Astrocyte (in vitro differentiated cells and primary cell): ENCODE data around the gene ABCC4. TPM values are rescaled to one million over a fixed set of nuclear protein-coding genes. Genes with fewer than 3 reads are reported as not detected.
A peak's percentile ranks its signal among the peaks of the same experiment; 100 is the strongest.

Experiments
- DNase-seq: peaks from one replicate; pipeline ENCODE4 v3.0.0-alpha.2; 2010; ENCODE audit warnings: low read depth
- FAIRE-seq: peaks from 2 replicates; lab custom pipeline; 2011; peaks lifted over from hg19 to GRCh38; lab: Jason Lieb, UNC
- H2AFZ ChIP-seq: 2 replicates; pipeline ENCODE4 v1.6.0; 2012; ENCODE audit warnings: low read depth, low read length, inconsistent platforms
- H3K27ac ChIP-seq: 2 replicates; pipeline ENCODE4 v1.5.1; 2011; ENCODE audit warnings: low read depth, low read length, inconsistent platforms
- H3K27me3 ChIP-seq: 2 replicates; pipeline ENCODE4 v1.6.0; 2011; ENCODE audit warnings: low read length, inconsistent platforms; ENCODE audit not compliant: insufficient read depth
- H3K36me3 ChIP-seq: 2 replicates; pipeline ENCODE4 v1.5.1; 2011; ENCODE audit warnings: low read length, inconsistent platforms; ENCODE audit not compliant: insufficient read depth
- H3K4me1 ChIP-seq: 2 replicates; pipeline ENCODE4 v1.5.1; 2011; ENCODE audit warnings: low read length, inconsistent platforms; ENCODE audit not compliant: insufficient read depth
- H3K4me2 ChIP-seq: 2 replicates; pipeline ENCODE4 v1.6.0; 2012; ENCODE audit warnings: low read length, inconsistent platforms
- H3K4me3 ChIP-seq: 2 replicates; pipeline ENCODE4 v1.5.1; 2011; ENCODE audit warnings: low read depth, mild to moderate bottlenecking, low read length, inconsistent platforms; ENCODE audit not compliant: insufficient read depth
- H3K79me2 ChIP-seq: 2 replicates; pipeline ENCODE4 v1.6.0; 2012; ENCODE audit warnings: mild to moderate bottlenecking, low read length, inconsistent platforms; ENCODE audit not compliant: insufficient read depth
- H3K9ac ChIP-seq: 2 replicates; pipeline ENCODE4 v1.6.0; 2012; ENCODE audit warnings: mild to moderate bottlenecking, low read length, inconsistent platforms
- H3K9me3 ChIP-seq: 2 replicates; pipeline ENCODE4 v1.5.1; 2012; ENCODE audit warnings: low read depth, mild to moderate bottlenecking, low read length, inconsistent platforms; ENCODE audit not compliant: insufficient read depth
- H4K20me1 ChIP-seq: 2 replicates; pipeline ENCODE4 v1.6.0; 2012; ENCODE audit warnings: low read length, inconsistent platforms; ENCODE audit not compliant: insufficient read depth
- H3K27ac Mint-ChIP-seq: one replicate; pipeline ENCODE4 v1.8.0; 2021; ENCODE audit warnings: mild to moderate bottlenecking, mixed read lengths; ENCODE audit not compliant: unreplicated experiment
- H3K27me3 Mint-ChIP-seq: one replicate; pipeline ENCODE4 v1.8.0; 2021; ENCODE audit warnings: low read depth, mixed read lengths; ENCODE audit not compliant: unreplicated experiment
- H3K36me3 Mint-ChIP-seq: one replicate; pipeline ENCODE4 v1.8.0; 2021; ENCODE audit warnings: low read depth, mixed read lengths; ENCODE audit not compliant: unreplicated experiment
- H3K4me1 Mint-ChIP-seq: one replicate; pipeline ENCODE4 v1.8.0; 2021; ENCODE audit warnings: low read depth, mixed read lengths; ENCODE audit not compliant: unreplicated experiment
- H3K4me3 Mint-ChIP-seq: one replicate; pipeline ENCODE4 v1.8.0; 2021; ENCODE audit warnings: mild to moderate bottlenecking, moderate library complexity, mixed read lengths; ENCODE audit not compliant: unreplicated experiment
- H3K9me3 Mint-ChIP-seq: one replicate; pipeline ENCODE4 v1.8.0; 2021; ENCODE audit warnings: mild to moderate bottlenecking, mixed read lengths; ENCODE audit not compliant: unreplicated experiment
- CTCF ChIP-seq: IDR thresholded peaks from 2 replicates; pipeline ENCODE4 v1.5.1; 2011; ENCODE audit warnings: low read depth, mild to moderate bottlenecking, inconsistent platforms, low read length, moderate library complexity; ENCODE audit not compliant: insufficient read depth
- EZH2 ChIP-seq: IDR thresholded peaks from 2 replicates; pipeline ENCODE4 v1.6.1; 2012; ENCODE audit warnings: mild to moderate bottlenecking, low read length, inconsistent platforms; ENCODE audit not compliant: insufficient read depth
- total RNA-seq: library from RNA; stranded (reverse); gene quantifications from 2 replicates; pipeline ENCODE4 v1.2.1, GENCODE V29; 2021

ABCC4 gene
- total RNA-seq, 1 donor from 2014 or later: 15.6 TPM

- Histone ChIP-seq H3K9me3 (no peaks in the 10 kb centered on the region), H2AFZ (no peak overlapping the region), H3K9ac (no peak overlapping the region), H4K20me1 (peaks cover 25% of the 10 kb centered on the region), H3K36me3 (no peaks in the 10 kb centered on the region), H3K27ac (no peak overlapping the region), H3K27me3 (no peaks in the 10 kb centered on the region), H3K79me2 (peaks cover 24% of the 10 kb centered on the region), H3K4me2 (peak overlapping the region; percentile 30), H3K4me3 (no peak overlapping the region), H3K4me1 (peaks cover 14% of the 10 kb centered on the region)
- no peak for TF ChIP-seq CTCF
- no peak for TF ChIP-seq EZH2
- Mint-ChIP-seq H3K4me3 (peak overlapping the region; percentile 91), H3K36me3 (no peaks in the 10 kb centered on the region), H3K27ac (no peak overlapping the region), H3K9me3 (peaks cover 1% of the 10 kb centered on the region), H3K4me1 (peaks cover 7% of the 10 kb centered on the region), H3K27me3 (peaks cover 12% of the 10 kb centered on the region)
- FAIRE-seq: no peak
- peak; percentile 92 for DNase-seq
Measured at GRCh38 chr13:95298971-95299621, 2.2 kb downstream of the ABCC4 start.

GRCh38 chr13:95298169-95298965, 2.9 kb downstream of the ABCC4 start:
- DNase-seq (no peak), FAIRE-seq (no peak)
- H3K9me3 Mint-ChIP-seq: peaks cover 1% of the 10 kb centered on the region
- TF ChIP-seq EZH2: no peak
- TF ChIP-seq CTCF: no peak
- no peaks in the 10 kb centered on the region for H3K36me3 ChIP-seq
- H3K4me1 ChIP-seq: peaks cover 14% of the 10 kb centered on the region
- H3K4me2 ChIP-seq: no peak overlapping the region
- peaks cover 24% of the 10 kb centered on the region for H3K79me2 ChIP-seq
- no peaks in the 10 kb centered on the region for H3K9me3 ChIP-seq
- peaks cover 7% of the 10 kb centered on the region for H3K4me1 Mint-ChIP-seq
- no peaks in the 10 kb centered on the region for H3K36me3 Mint-ChIP-seq
- H3K9ac ChIP-seq: no peak overlapping the region
- H2AFZ ChIP-seq: no peak overlapping the region
- H4K20me1 ChIP-seq: peaks cover 25% of the 10 kb centered on the region
- no peak overlapping the region for H3K27ac Mint-ChIP-seq
- H3K27me3 ChIP-seq: no peaks in the 10 kb centered on the region
- H3K4me3 Mint-ChIP-seq: no peak overlapping the region
- H3K4me3 ChIP-seq: no peak overlapping the region
- H3K27me3 Mint-ChIP-seq: peaks cover 12% of the 10 kb centered on the region
- no peak overlapping the region for H3K27ac ChIP-seq
